OCI-LY1 (cell line): ENCODE measurements around the gene PCYT1A.

Source experiments
- H2AFZ ChIP-seq: fragments of 200-600 bp; sonication (generic), shearing (Covaris generic); 2 replicates; pipeline ENCODE4 v1.6.0; 2014; ENCODE audit warnings: antibody characterized with exemption, mild to moderate bottlenecking, low read length
- H3F3A ChIP-seq: fragments of 200-600 bp; sonication (generic), shearing (Covaris generic); 2 replicates; pipeline ENCODE4 v1.6.0; 2014; ENCODE audit warnings: mild to moderate bottlenecking, antibody characterized with exemption, low read length, moderate library complexity; ENCODE audit not compliant: insufficient read depth
- H3K27ac ChIP-seq: fragments of 200-600 bp; sonication (generic); 2 replicates; pipeline ENCODE4 v1.5.1; 2014; ENCODE audit warnings: low read length, mixed run types, mild to moderate bottlenecking, low read depth; ENCODE audit not compliant: poor library complexity, severe bottlenecking
- H3K27me3 ChIP-seq: fragments of 200-600 bp; sonication (generic); 2 replicates; pipeline ENCODE4 v1.6.0; 2014; ENCODE audit warnings: antibody characterized with exemption, mild to moderate bottlenecking, low read length, moderate library complexity; ENCODE audit not compliant: insufficient read depth
- H3K36me3 ChIP-seq: fragments of 200-600 bp; sonication (generic); 2 replicates; pipeline ENCODE4 v1.6.1; 2014; ENCODE audit warnings: mild to moderate bottlenecking, antibody characterized with exemption, low read length, moderate library complexity, mixed read lengths; ENCODE audit not compliant: insufficient read depth
- H3K4me1 ChIP-seq: fragments of 200-600 bp; sonication (generic); 2 replicates; pipeline ENCODE4 v1.5.1; 2014; ENCODE audit warnings: mild to moderate bottlenecking, low read length, moderate library complexity; ENCODE audit not compliant: insufficient read depth, severe bottlenecking
- H3K4me2 ChIP-seq: fragments of 200-600 bp; sonication (generic), shearing (Covaris generic); 2 replicates; pipeline ENCODE4 v1.6.1; 2014; ENCODE audit warnings: low read length
- H3K4me3 ChIP-seq: fragments of 200-600 bp; sonication (generic); 2 replicates; pipeline ENCODE4 v1.5.1; 2014; ENCODE audit warnings: low read length, low read depth, mild to moderate bottlenecking, mixed read lengths; ENCODE audit not compliant: poor library complexity, severe bottlenecking
- H3K79me2 ChIP-seq: fragments of 200-600 bp; shearing (Covaris generic); 2 replicates; pipeline ENCODE4 v1.6.1; 2016; ENCODE audit warnings: mixed run types, low read length, mixed read lengths; ENCODE audit not compliant: insufficient read depth
- H3K9ac ChIP-seq: fragments of 200-600 bp; sonication (generic), shearing (Covaris generic); 2 replicates; pipeline ENCODE4 v1.6.1; 2014; ENCODE audit warnings: mild to moderate bottlenecking, low read length, mixed read lengths
- H3K9me2 ChIP-seq: fragments of 200-600 bp; sonication (generic), shearing (Covaris generic); 2 replicates; pipeline ENCODE4 v1.6.1; 2014; ENCODE audit warnings: low read depth, mild to moderate bottlenecking, low read length, mixed read lengths
- H3K9me3 ChIP-seq: fragments of 200-600 bp; shearing (Covaris generic); 2 replicates; pipeline ENCODE4 v1.6.1; 2014; ENCODE audit warnings: low read length, mixed read lengths
- H4K20me1 ChIP-seq: fragments of 200-600 bp; sonication (generic), shearing (Covaris generic); 2 replicates; pipeline ENCODE4 v1.6.0; 2016; ENCODE audit warnings: mild to moderate bottlenecking, low read length; ENCODE audit not compliant: insufficient read depth
- EZH2 ChIP-seq: fragments of 200-600 bp; sonication (generic), shearing (Covaris generic); IDR thresholded peaks from 2 replicates; pipeline ENCODE4 v1.8.0; 2017; ENCODE audit warnings: borderline replicate concordance, mixed run types, mild to moderate bottlenecking, antibody characterized with exemption, low read length, moderate library complexity, mixed read lengths
- TF ChIP-seq, protein P1 (sequence below): fragments of 200-600 bp; sonication (generic), shearing (Covaris generic); IDR thresholded peaks from 2 replicates; pipeline ENCODE4 v1.5.1; 2017; ENCODE audit warnings: mild to moderate bottlenecking, antibody characterized with exemption, low read length, moderate library complexity, mixed read lengths

Gene PCYT1A

GRCh38 chr3:196203846-196204245, 83.7 kb downstream of the PCYT1A start:
- Histone ChIP-seq H3K9me3 (no peaks in the 10 kb centered on the region), H3K4me3 (no peak overlapping the region), H3K9ac (no peak overlapping the region), H3K4me1 (peaks cover 14% of the 10 kb centered on the region), H2AFZ (no peak overlapping the region), H3K36me3 (no peaks in the 10 kb centered on the region), H3K79me2 (no peaks in the 10 kb centered on the region), H3K9me2 (no peaks in the 10 kb centered on the region), H4K20me1 (no peaks in the 10 kb centered on the region), H3K4me2 (no peak overlapping the region), H3K27ac (no peak overlapping the region), H3F3A (no peaks in the 10 kb centered on the region), H3K27me3 (peaks cover 9% of the 10 kb centered on the region)
- TF ChIP-seq EZH2 = no peak
- TF ChIP-seq, protein P1, sequence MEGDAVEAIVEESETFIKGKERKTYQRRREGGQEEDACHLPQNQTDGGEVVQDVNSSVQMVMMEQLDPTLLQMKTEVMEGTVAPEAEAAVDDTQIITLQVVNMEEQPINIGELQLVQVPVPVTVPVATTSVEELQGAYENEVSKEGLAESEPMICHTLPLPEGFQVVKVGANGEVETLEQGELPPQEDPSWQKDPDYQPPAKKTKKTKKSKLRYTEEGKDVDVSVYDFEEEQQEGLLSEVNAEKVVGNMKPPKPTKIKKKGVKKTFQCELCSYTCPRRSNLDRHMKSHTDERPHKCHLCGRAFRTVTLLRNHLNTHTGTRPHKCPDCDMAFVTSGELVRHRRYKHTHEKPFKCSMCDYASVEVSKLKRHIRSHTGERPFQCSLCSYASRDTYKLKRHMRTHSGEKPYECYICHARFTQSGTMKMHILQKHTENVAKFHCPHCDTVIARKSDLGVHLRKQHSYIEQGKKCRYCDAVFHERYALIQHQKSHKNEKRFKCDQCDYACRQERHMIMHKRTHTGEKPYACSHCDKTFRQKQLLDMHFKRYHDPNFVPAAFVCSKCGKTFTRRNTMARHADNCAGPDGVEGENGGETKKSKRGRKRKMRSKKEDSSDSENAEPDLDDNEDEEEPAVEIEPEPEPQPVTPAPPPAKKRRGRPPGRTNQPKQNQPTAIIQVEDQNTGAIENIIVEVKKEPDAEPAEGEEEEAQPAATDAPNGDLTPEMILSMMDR = no peak

DNA sequence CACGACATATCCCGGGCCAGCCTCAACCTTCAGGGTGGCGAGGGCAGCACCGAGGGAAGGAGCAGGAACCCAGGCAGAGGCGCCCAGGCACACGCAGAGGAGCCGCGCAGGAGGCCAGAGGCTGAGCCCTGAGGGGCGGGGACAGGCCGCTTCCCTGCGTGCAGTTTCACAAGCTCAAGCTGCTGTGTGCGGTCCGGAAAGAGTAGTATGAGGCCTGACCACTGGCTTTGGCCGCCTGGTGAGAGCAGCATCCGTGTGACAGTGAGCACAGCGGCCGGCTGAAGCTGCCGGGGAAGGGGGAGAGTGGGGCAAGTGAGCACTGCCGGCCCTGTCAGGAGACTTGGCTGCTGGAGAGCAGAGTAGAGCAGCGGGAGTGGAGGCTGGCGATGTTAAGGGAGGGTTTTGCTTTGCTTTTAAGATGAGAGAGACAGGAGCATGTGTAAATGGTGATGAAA, 85.0 kb downstream of the PCYT1A start:
- Histone ChIP-seq H3K27ac (no peak overlapping the region), H3K9me2 (no peaks in the 10 kb centered on the region), H3K4me2 (peak overlapping the region; percentile 46; the same call in 1 of the 2 replicates), H3F3A (no peaks in the 10 kb centered on the region), H2AFZ (no peak overlapping the region), H3K4me3 (peak overlapping the region; percentile 7), H3K4me1 (peaks cover 7% of the 10 kb centered on the region), H3K27me3 (peaks cover 12% of the 10 kb centered on the region), H3K9me3 (no peaks in the 10 kb centered on the region), H3K36me3 (no peaks in the 10 kb centered on the region), H4K20me1 (no peaks in the 10 kb centered on the region), H3K79me2 (no peaks in the 10 kb centered on the region), H3K9ac (no peak overlapping the region)
- TF ChIP-seq, protein P1 = no peak
- TF ChIP-seq EZH2 = no peak

DNA sequence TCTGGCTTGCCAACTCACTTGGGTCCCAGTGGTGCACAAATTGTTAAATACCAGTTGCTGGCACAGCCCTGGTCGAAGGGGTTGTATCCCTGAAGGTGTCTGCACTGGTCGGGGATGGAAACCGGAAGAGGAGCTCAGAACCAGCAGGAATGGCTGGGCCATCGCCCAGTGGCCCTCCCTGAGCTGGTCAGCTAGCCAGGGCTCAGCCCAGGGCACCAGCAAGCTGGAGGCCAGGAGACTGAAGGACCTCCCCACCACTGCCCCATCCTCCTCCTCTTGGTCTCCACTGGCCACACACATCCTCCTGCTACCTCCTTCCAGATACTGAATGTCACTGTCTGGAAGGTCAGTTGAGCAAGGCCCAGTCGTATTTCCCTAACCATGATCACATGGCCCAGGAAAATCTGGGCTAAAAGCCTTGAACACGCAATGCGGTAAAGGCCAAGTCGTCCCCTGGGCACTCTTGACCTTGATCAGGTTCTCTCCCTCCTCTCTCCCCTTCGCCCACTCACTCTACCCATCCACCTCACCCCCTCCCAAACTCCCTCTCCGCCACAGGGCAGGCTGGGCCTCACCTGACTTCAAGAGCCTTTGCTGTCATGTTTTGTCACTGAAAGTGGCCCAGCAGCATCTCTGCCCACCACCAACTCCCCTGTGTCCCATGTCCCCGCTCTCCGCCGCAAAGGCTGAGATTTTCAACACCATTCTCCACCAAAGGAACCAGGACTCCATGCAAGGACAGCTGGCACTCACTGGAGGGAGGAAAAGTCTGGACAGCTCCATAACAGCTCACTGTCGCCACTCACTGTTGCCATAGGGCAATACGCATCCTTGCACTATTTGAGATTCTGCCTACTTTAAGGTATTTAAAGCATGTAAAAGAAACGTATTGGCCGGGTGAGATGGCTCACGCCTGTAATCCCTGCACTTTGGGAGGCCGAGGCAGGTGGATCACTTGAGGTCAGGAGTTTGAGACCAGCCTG, 88.5 kb downstream of the PCYT1A start:
- Histone ChIP-seq H3K36me3 (no peaks in the 10 kb centered on the region), H3K4me3 (no peak overlapping the region), H3K9ac (no peak overlapping the region), H3K4me2 (no peak overlapping the region), H3F3A (no peaks in the 10 kb centered on the region), H2AFZ (no peak overlapping the region), H3K9me3 (no peaks in the 10 kb centered on the region), H4K20me1 (no peaks in the 10 kb centered on the region), H3K27me3 (peaks cover 16% of the 10 kb centered on the region), H3K27ac (no peak overlapping the region), H3K79me2 (no peaks in the 10 kb centered on the region), H3K4me1 (peaks cover 7% of the 10 kb centered on the region), H3K9me2 (no peaks in the 10 kb centered on the region)
- TF ChIP-seq, protein P1 = peak; percentile 35
- TF ChIP-seq EZH2 = no peak
